Measurements from ENCODE around the gene MAIP1. TPM values are rescaled to one million over a fixed set of nuclear protein-coding genes. Genes with fewer than 3 reads are reported as not detected.

MAIP1 gene
- total and polyA plus RNA-seq, 5 experiments from 2014 or later = 11.5 to 18.5 (median 16.8) TPM

DNA sequence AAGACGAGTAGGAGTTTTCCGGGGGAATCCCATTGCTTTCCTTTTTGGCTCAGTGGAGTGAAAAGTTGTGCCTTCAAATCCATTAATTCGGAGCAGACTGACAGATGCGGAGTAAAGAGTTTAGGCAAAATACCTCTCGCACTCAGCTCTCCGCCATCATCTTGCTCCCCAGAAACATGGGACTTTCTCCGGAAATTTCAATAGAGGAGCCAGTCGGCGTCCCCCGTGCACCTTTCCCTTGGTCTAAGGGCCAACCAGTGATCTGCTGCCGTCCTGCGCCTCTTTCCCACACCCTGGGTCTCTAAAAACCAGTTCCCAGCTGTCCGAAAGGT is 409 bp upstream of the MAIP1 start:
- Mint-ChIP-seq H3K27ac (peak overlapping the region; percentile 92 to 98 (median 96)), H3K9me3 (no peaks in the 10 kb centered on the region), H3K36me3 (peaks cover 0 to 22% (median 7%) of the 10 kb centered on the region in 3 donors), H3K4me1 (peaks cover 20 to 66% (median 54%) of the 10 kb centered on the region in 4 donors), H3K27me3 (no peaks in the 10 kb centered on the region), H3K4me3 (peak overlapping the region; percentile 95 to 99 (median 98))
- POLR2A ChIA-PET = no interaction called here
- DNase-seq = no peak
- ATAC-seq = peak in 1 of 2 donors; percentile 43

DNA sequence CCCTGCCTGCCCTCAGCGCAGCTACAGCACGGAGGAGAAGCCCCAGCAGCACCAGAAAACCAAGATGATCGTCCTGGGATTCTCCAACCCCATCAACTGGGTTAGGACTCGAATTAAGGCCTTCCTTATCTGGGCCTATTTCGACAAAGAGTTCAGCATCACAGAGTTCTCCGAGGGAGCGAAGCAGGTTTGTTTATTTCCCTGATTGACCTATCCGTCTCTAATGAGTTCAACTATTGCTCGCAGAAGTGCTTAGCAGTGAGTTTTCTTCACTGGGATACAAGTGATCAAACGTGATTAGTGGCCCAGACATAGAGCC is 639 bp downstream of the MAIP1 start:
- POLR2A ChIA-PET = interaction anchor here (0.7 to 1.2 kb wide), 3 partner anchors 9 to 570 kb away, joined by 3 read pairs; partner anchors contain the start of genes C2orf69 and SGO2
- ATAC-seq (no peak), DNase-seq (no peak)
- Mint-ChIP-seq H3K4me1 (peaks cover 18 to 63% (median 49%) of the 10 kb centered on the region in 4 donors), H3K4me3 (peak overlapping the region; percentile 95 to 99 (median 98)), H3K27me3 (no peaks in the 10 kb centered on the region), H3K27ac (peak overlapping the region; percentile 92 to 98 (median 96)), H3K9me3 (no peaks in the 10 kb centered on the region), H3K36me3 (peaks cover 0 to 22% (median 6%) of the 10 kb centered on the region in 3 donors)

GRCh38 chr2:199958014-199958413 is 2.6 kb downstream of the MAIP1 start:
- no peak for DNase-seq
- ATAC-seq = no peak
- H3K27ac Mint-ChIP-seq = peak overlapping the region in 1 of 10 donors; percentile 34
- no peaks in the 10 kb centered on the region for H3K9me3 Mint-ChIP-seq
- POLR2A ChIA-PET = no interaction called here
- peaks cover 18 to 48% (median 39%) of the 10 kb centered on the region in 4 donors for H3K4me1 Mint-ChIP-seq
- peak overlapping the region in 8 of 10 donors; percentile 18 to 62 (median 48) for H3K4me3 Mint-ChIP-seq
- peaks cover 0 to 39% (median 7%) of the 10 kb centered on the region in 3 donors for H3K36me3 Mint-ChIP-seq
- H3K27me3 Mint-ChIP-seq = no peaks in the 10 kb centered on the region

GRCh38 chr2:199962203-199962602 is 6.8 kb downstream of the MAIP1 start:
- H3K4me1 Mint-ChIP-seq = peaks cover 10 to 16% (median 15%) of the 10 kb centered on the region in 4 donors
- H3K9me3 Mint-ChIP-seq = no peaks in the 10 kb centered on the region
- H3K27me3 Mint-ChIP-seq = no peaks in the 10 kb centered on the region
- H3K27ac Mint-ChIP-seq = no peak overlapping the region
- ATAC-seq (no peak), DNase-seq (no peak)
- H3K4me3 Mint-ChIP-seq = no peak overlapping the region
- POLR2A ChIA-PET = no interaction called here
- peaks cover 0 to 74% (median 15%) of the 10 kb centered on the region in 3 donors for H3K36me3 Mint-ChIP-seq

GRCh38 chr2:199966405-199966804 is 11.0 kb downstream of the MAIP1 start:
- no peak overlapping the region for H3K27ac Mint-ChIP-seq
- no peaks in the 10 kb centered on the region for H3K9me3 Mint-ChIP-seq
- ATAC-seq (no peak), DNase-seq (no peak)
- peaks cover 0 to 2% (median 0%) of the 10 kb centered on the region in 4 donors for H3K4me1 Mint-ChIP-seq
- H3K36me3 Mint-ChIP-seq = peaks cover 0 to 70% (median 13%) of the 10 kb centered on the region in 3 donors
- H3K27me3 Mint-ChIP-seq = no peaks in the 10 kb centered on the region
- POLR2A ChIA-PET = no interaction called here
- no peak overlapping the region for H3K4me3 Mint-ChIP-seq

DNA sequence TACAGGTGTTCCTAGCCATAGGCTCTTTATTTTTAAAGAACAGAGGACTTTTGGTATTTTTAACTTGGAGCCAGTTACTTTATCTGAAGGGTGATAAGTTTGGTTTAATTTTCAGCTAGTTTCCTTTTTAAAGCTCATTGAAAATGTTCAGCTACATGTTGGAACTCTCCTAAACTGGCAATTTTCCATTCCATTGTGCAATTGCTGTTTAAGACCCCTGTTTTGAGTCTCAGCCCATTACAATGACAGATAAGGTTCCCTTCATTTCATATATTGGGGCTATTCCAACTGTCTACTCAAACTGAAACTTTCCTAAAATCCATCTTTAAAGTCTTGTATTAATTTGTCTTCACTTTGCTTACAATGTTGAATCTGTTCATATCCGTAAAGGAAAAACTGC is 11.6 kb downstream of the MAIP1 start:
- ATAC-seq = no peak
- H3K9me3 Mint-ChIP-seq = no peaks in the 10 kb centered on the region
- no peak for DNase-seq
- H3K36me3 Mint-ChIP-seq = peaks cover 0 to 66% (median 9%) of the 10 kb centered on the region in 3 donors
- H3K27me3 Mint-ChIP-seq = no peaks in the 10 kb centered on the region
- H3K4me1 Mint-ChIP-seq = no peaks in the 10 kb centered on the region
- H3K4me3 Mint-ChIP-seq = no peak overlapping the region
- no peak overlapping the region for H3K27ac Mint-ChIP-seq
- POLR2A ChIA-PET = no interaction called here

GRCh38 chr2:199968126-199968525 is 12.7 kb downstream of the MAIP1 start:
- Mint-ChIP-seq H3K4me3 (no peak overlapping the region), H3K27ac (peak overlapping the region in 1 of 10 donors; percentile 29), H3K9me3 (no peaks in the 10 kb centered on the region), H3K36me3 (peaks cover 0 to 62% (median 9%) of the 10 kb centered on the region in 3 donors), H3K4me1 (no peaks in the 10 kb centered on the region), H3K27me3 (no peaks in the 10 kb centered on the region)
- DNase-seq = no peak
- ATAC-seq = no peak
- POLR2A ChIA-PET = no interaction called here

GRCh38 chr2:199972088-199972626 is 16.8 kb downstream of the MAIP1 start:
- no peaks in the 10 kb centered on the region for H3K9me3 Mint-ChIP-seq
- no peaks in the 10 kb centered on the region for H3K4me1 Mint-ChIP-seq
- no peaks in the 10 kb centered on the region for H3K27me3 Mint-ChIP-seq
- DNase-seq = no peak
- H3K27ac Mint-ChIP-seq = peak overlapping the region in 2 of 10 donors; percentile 47 to 60
- no peak for ATAC-seq
- peaks cover 0 to 40% (median 1%) of the 10 kb centered on the region in 3 donors for H3K36me3 Mint-ChIP-seq
- POLR2A ChIA-PET = no interaction called here
- no peak overlapping the region for H3K4me3 Mint-ChIP-seq

DNA sequence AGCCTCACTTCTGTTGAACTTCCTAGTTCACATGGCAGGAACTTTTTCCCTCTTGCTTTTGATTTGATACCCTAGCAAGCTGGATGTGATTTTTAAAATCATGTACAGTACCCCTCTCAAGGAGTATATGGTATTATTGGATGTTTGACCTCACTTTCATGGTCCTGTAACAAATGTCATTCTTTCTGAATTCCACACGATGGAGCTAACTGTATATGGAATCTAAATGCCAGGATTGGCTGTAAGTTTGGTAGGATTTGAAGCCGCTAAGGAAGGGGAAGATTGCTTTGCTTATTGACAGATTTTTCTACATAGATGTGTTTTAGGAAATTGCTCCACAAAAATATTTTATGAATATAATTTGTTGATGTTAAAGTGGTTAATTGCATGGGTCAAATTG is 18.3 kb downstream of the MAIP1 start:
- no peak overlapping the region for H3K4me3 Mint-ChIP-seq
- POLR2A ChIA-PET = no interaction called here
- no peak overlapping the region for H3K27ac Mint-ChIP-seq
- H3K9me3 Mint-ChIP-seq = no peaks in the 10 kb centered on the region
- H3K36me3 Mint-ChIP-seq = peaks cover 0 to 27% (median 1%) of the 10 kb centered on the region in 3 donors
- peaks cover 0 to 2% (median 0%) of the 10 kb centered on the region in 4 donors for H3K4me1 Mint-ChIP-seq
- ATAC-seq = no peak
- H3K27me3 Mint-ChIP-seq = no peaks in the 10 kb centered on the region
- no peak for DNase-seq

DNA sequence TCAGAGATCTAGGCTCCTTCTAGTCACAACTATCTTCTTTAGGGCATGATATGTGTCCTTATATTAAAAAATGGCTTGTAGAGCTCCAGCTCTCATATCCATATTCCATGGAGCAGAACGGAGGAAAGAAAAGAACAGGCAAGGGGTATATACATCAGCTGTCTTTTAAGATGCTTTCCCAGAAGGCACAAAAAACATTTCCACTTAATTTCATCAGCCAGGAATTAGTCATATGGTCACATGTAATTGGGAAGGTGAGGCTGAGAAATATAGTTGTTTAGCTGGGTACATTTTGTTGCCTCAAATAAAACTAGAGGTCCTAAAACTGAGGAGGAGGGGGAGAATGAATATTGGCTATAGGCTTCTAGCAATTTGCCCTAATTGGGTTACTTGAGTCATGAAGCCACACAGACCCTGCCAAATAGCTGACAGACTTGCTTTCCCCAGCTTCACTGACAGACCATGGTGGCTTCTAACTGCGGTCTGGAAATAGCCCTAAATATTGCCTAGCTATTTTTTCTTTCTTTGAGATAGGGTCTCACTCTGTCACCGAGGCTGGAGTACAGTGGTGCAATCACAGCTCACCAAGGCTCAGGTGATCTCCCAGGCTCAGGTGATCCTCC is 20.0 kb downstream of the MAIP1 start:
- no peak overlapping the region for H3K27ac Mint-ChIP-seq
- DNase-seq (no peak), ATAC-seq (no peak)
- H3K9me3 Mint-ChIP-seq = no peaks in the 10 kb centered on the region
- POLR2A ChIA-PET = no interaction called here
- H3K4me3 Mint-ChIP-seq = no peak overlapping the region
- H3K27me3 Mint-ChIP-seq = no peaks in the 10 kb centered on the region
- H3K4me1 Mint-ChIP-seq = peaks cover 2 to 6% (median 3%) of the 10 kb centered on the region in 4 donors
- peaks cover 0 to 24% (median 1%) of the 10 kb centered on the region in 3 donors for H3K36me3 Mint-ChIP-seq

DNA sequence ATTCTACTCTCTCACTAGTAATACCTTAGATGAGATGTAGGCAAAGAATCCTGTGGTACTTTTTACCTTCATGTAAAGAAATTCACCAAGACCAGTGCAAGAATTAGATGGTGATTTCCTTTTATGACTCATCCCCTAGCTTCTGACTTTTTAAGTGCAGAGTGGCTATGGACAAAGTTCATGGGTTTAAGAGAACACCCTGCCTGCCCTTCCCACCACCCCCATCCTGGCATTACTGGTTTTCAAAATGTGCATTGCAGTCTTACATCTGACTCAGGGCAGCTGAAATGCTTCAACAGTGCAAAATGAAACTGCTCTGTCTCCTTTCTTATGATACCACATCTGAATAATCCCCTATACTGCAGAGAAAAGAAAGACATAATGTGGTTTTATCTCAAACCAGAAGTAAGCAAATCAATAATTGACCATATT is 22.6 kb downstream of the MAIP1 start:
- H3K36me3 Mint-ChIP-seq = peaks cover 0 to 15% (median 0%) of the 10 kb centered on the region in 3 donors
- peaks cover 0 to 4% (median 0%) of the 10 kb centered on the region in 5 donors for H3K27me3 Mint-ChIP-seq
- ATAC-seq = no peak
- no peak overlapping the region for H3K4me3 Mint-ChIP-seq
- no peak overlapping the region for H3K27ac Mint-ChIP-seq
- no peak for DNase-seq
- POLR2A ChIA-PET = no interaction called here
- no peaks in the 10 kb centered on the region for H3K9me3 Mint-ChIP-seq
- H3K4me1 Mint-ChIP-seq = peaks cover 2 to 6% (median 3%) of the 10 kb centered on the region in 4 donors

GRCh38 chr2:199979398-199979797 is 24.0 kb downstream of the MAIP1 start:
- no peaks in the 10 kb centered on the region for H3K9me3 Mint-ChIP-seq
- H3K27me3 Mint-ChIP-seq = peaks cover 0 to 4% (median 0%) of the 10 kb centered on the region in 5 donors
- no peak overlapping the region for H3K27ac Mint-ChIP-seq
- H3K4me1 Mint-ChIP-seq = peaks cover 2 to 6% (median 3%) of the 10 kb centered on the region in 4 donors
- DNase-seq (no peak), ATAC-seq (no peak)
- POLR2A ChIA-PET = interaction anchor here (1.1 kb wide), 1 partner anchor 491 kb away, joined by 3 read pairs; no protein-coding TSS in a partner anchor
- H3K4me3 Mint-ChIP-seq = no peak overlapping the region
- peaks cover 0 to 9% (median 0%) of the 10 kb centered on the region in 3 donors for H3K36me3 Mint-ChIP-seq

- DNase-seq = peak; percentile 50 to 88 (median 74)
- POLR2A ChIA-PET = interaction anchor here (0.7 to 1.1 kb wide), 2 partner anchors 264 to 490 kb away, joined by 3 to 4 read pairs; no protein-coding TSS in a partner anchor
- H3K9me3 Mint-ChIP-seq = no peaks in the 10 kb centered on the region
- peak; percentile 66 to 74 for ATAC-seq
- no peak overlapping the region for H3K4me3 Mint-ChIP-seq
- peaks cover 2 to 6% (median 3%) of the 10 kb centered on the region in 4 donors for H3K4me1 Mint-ChIP-seq
- peaks cover 0 to 6% (median 0%) of the 10 kb centered on the region in 3 donors for H3K36me3 Mint-ChIP-seq
- no peak overlapping the region for H3K27ac Mint-ChIP-seq
- H3K27me3 Mint-ChIP-seq = peaks cover 0 to 4% (median 0%) of the 10 kb centered on the region in 5 donors
These were observed 24.6 kb downstream of the MAIP1 start for GRCh38 chr2:199979832-199980628.

All from naive thymus-derived CD8-positive, alpha-beta T cell (primary cell).